SK-N-SH (cell line): ENCODE results near the gene LAMA1. TPM values are rescaled to one million over a fixed set of nuclear protein-coding genes. Genes with fewer than 3 reads are reported as not detected.

Experiments used
- CTCF ChIA-PET: fragments of 300-600, 350-600 bp; formaldehyde crosslinking; extraction: SDS; loops from one replicate; lab custom pipeline; 2021; lab: Yijun Ruan, JAX
- POLR2A ChIA-PET: fragments of 350-600 bp; sonication (Branson Sonifier 250); formaldehyde crosslinking; extraction: SDS; loops from one replicate; lab custom pipeline; 2020; ENCODE audit warnings: antibody characterized with exemption, inconsistent platforms; lab: Yijun Ruan, JAX
- DNase-seq: peaks from one replicate; pipeline ENCODE4 v3.0.0; 2012
- H2AFZ ChIP-seq: fragments of 200-600 bp; sonication (generic); 2 replicates; pipeline ENCODE4 v1.8.1; 2016; ENCODE audit warnings: antibody characterized with exemption, mild to moderate bottlenecking, low read depth
- H3F3A ChIP-seq: fragments of 200-600 bp; sonication (generic); replicated peaks from 2 replicates; pipeline ENCODE3; 2016; ENCODE audit warnings: antibody characterized with exemption, mild to moderate bottlenecking; ENCODE audit not compliant: insufficient read depth
- H3K27ac ChIP-seq, 2 experiments: fragments of 200-500 bp in 1 of 2; fragments of 200-600 bp in 1 of 2; sonication (Bioruptor generic) in 1 of 2; sonication (generic), shearing (Covaris generic) in 1 of 2; 2 replicates each; pipeline versions ENCODE4 v1.5.1 to v1.6.1; 2014 to 2016; ENCODE audit warnings: low read depth in 2 of 2, inconsistent platforms in 1 of 2, low read length in 1 of 2, mild to moderate bottlenecking in 1 of 2, mixed read lengths in 1 of 2
- H3K27me3 ChIP-seq: fragments of 200-600 bp; sonication (generic), shearing (Covaris generic); 2 replicates; pipeline ENCODE4 v1.6.1; 2016; ENCODE audit warnings: mixed run types; ENCODE audit not compliant: insufficient read depth
- H3K36me3 ChIP-seq, 2 experiments: fragments of 200-500 bp in 1 of 2; fragments of 200-600 bp in 1 of 2; sonication (Bioruptor generic) in 1 of 2; sonication (generic) in 1 of 2; replicated peaks in 1 of 2; 2 replicates each; pipeline versions ENCODE3 to v1.5.1; 2014 to 2016; ENCODE audit warnings: low read length in 1 of 2, mild to moderate bottlenecking in 1 of 2; ENCODE audit not compliant: insufficient read depth in 2 of 2, control insufficient read depth in 1 of 2
- H3K4me1 ChIP-seq, 2 experiments: fragments of 200-500 bp in 1 of 2; fragments of 200-600 bp in 1 of 2; sonication (Bioruptor generic) in 1 of 2; sonication (generic), shearing (Covaris generic) in 1 of 2; 2 replicates each; pipeline versions ENCODE4 v1.5.1 to v1.6.1; 2014 to 2016; ENCODE audit warnings: low read depth in 1 of 2, low read length in 1 of 2, mixed run types in 1 of 2; ENCODE audit not compliant: insufficient read depth in 2 of 2, control insufficient read depth in 1 of 2
- H3K4me2 ChIP-seq: fragments of 200-600 bp; sonication (generic), shearing (Covaris generic); 2 replicates; pipeline ENCODE4 v1.6.1; 2017; ENCODE audit warnings: mixed run types
- H3K4me3 ChIP-seq, 2 experiments: fragments of 200-500 bp in 1 of 2; fragments of 200-600 bp in 1 of 2; sonication (Bioruptor generic) in 1 of 2; sonication (generic), shearing (Covaris generic) in 1 of 2; 2 replicates each; pipeline versions ENCODE4 v1.5.1 to v1.8.1; 2014 to 2016; ENCODE audit warnings: low read depth in 2 of 2, inconsistent platforms in 1 of 2, low read length in 1 of 2, mild to moderate bottlenecking in 1 of 2, mixed read lengths in 1 of 2, moderate library complexity in 1 of 2
- H3K79me2 ChIP-seq: fragments of 200-600 bp; sonication (generic); 2 replicates; pipeline ENCODE4 v1.8.1; 2017; ENCODE audit warnings: mild to moderate bottlenecking; ENCODE audit not compliant: insufficient read depth
- H3K9ac ChIP-seq: fragments of 200-600 bp; sonication (generic); 2 replicates; pipeline ENCODE4 v1.6.1; 2017; ENCODE audit warnings: mixed run types
- H3K9me2 ChIP-seq: fragments of 200-600 bp; sonication (generic); 2 replicates; pipeline ENCODE4 v1.6.1; 2017; ENCODE audit warnings: mixed run types
- H3K9me3 ChIP-seq: fragments of 200-600 bp; sonication (generic); 2 replicates; pipeline ENCODE4 v1.6.1; 2017; ENCODE audit warnings: mixed run types, mild to moderate bottlenecking, moderate library complexity
- H4K20me1 ChIP-seq: fragments of 200-600 bp; sonication (generic); 2 replicates; pipeline ENCODE4 v1.6.1; 2017; ENCODE audit warnings: mild to moderate bottlenecking, mixed run types; ENCODE audit not compliant: insufficient read depth
- ELF1 ChIP-seq: IDR thresholded peaks from 2 replicates; pipeline ENCODE4 v1.4.0; 2012
- EZH2phosphoT487 ChIP-seq: fragments of 200-600 bp; sonication (generic); IDR thresholded peaks from 2 replicates; pipeline ENCODE4 v1.6.1; 2017; ENCODE audit warnings: low read depth, mixed run types, mild to moderate bottlenecking, antibody characterized with exemption, moderate library complexity, borderline replicate concordance
- FOSL2 ChIP-seq: IDR thresholded peaks from 2 replicates; pipeline ENCODE4 v1.4.0; 2012; ENCODE audit warnings: low read depth, mild to moderate bottlenecking, moderate library complexity, borderline replicate concordance
- FOXM1 ChIP-seq: IDR thresholded peaks from 2 replicates; pipeline ENCODE4 v1.4.0; 2012; ENCODE audit warnings: low read depth, mild to moderate bottlenecking
- IRF3 ChIP-seq: fragments of 150-350 bp; IDR thresholded peaks from 2 replicates; pipeline ENCODE4 v1.6.1; 2016; ENCODE audit warnings: mild to moderate bottlenecking, low read depth, low read length
- JUND ChIP-seq: IDR thresholded peaks from 2 replicates; pipeline ENCODE4 v1.4.0; 2012
- MEF2A ChIP-seq: IDR thresholded peaks from 2 replicates; pipeline ENCODE4 v1.4.0; 2012; ENCODE audit warnings: low read depth, borderline replicate concordance
- MXI1 ChIP-seq: IDR thresholded peaks from 2 replicates; pipeline ENCODE4 v1.6.1; 2012; ENCODE audit warnings: mild to moderate bottlenecking, low read depth, low read length, improper control_type of control experiment
- RCOR1 ChIP-seq: fragments of 150-350 bp; IDR thresholded peaks from 2 replicates; pipeline ENCODE4 v1.6.1; 2017; ENCODE audit warnings: antibody characterized with exemption, low read length
- REST ChIP-seq: IDR thresholded peaks from 2 replicates; pipeline ENCODE4 v1.6.1; 2012; ENCODE audit warnings: mild to moderate bottlenecking, low read depth, low read length, moderate library complexity
- RFX5 ChIP-seq: IDR thresholded peaks from 2 replicates; pipeline ENCODE4 v1.6.1; 2012; ENCODE audit warnings: mild to moderate bottlenecking, improper control_type of control experiment, low read length
- RXRA ChIP-seq: IDR thresholded peaks from 2 replicates; pipeline ENCODE4 v1.4.0; 2012; ENCODE audit warnings: low read depth, mild to moderate bottlenecking, borderline replicate concordance
- SIN3A ChIP-seq: IDR thresholded peaks from 2 replicates; pipeline ENCODE4 v1.6.1; 2012; ENCODE audit warnings: low read depth, mild to moderate bottlenecking, low read length, moderate library complexity, borderline replicate concordance
- SMC3 ChIP-seq: IDR thresholded peaks from 2 replicates; pipeline ENCODE4 v1.6.1; 2012; ENCODE audit warnings: low read depth, low read length, improper control_type of control experiment
- TCF12 ChIP-seq: IDR thresholded peaks from 2 replicates; pipeline ENCODE4 v1.4.0; 2012
- WGBS: methylation state at CpG from one replicate; pipeline ENCODE4 v1.1.6; 2017; ENCODE audit warnings: low lambda C conversion rate; 5-methylcytosine and 5-hydroxymethylcytosine counted together
- polyA plus RNA-seq, 3 experiments: library from polyadenylated mRNA; depleted of rRNA; stranded (reverse); fragments of >200 nt; gene quantifications; 2 replicates each; pipeline ENCODE4 v1.2.3, GENCODE V29; 2012
- TF ChIP-seq, protein P1 (sequence below): IDR thresholded peaks from 2 replicates; pipeline ENCODE4 v1.4.0; 2012; ENCODE audit warnings: low read depth, borderline replicate concordance
- TF ChIP-seq, protein P2 (sequence below): IDR thresholded peaks from 2 replicates; pipeline ENCODE4 v1.4.0; 2012; ENCODE audit warnings: low read depth

LAMA1 gene
- polyA plus RNA-seq, 1 of the 3 experiments (the other 2 are of a cell fraction): 0.07 TPM

DNA sequence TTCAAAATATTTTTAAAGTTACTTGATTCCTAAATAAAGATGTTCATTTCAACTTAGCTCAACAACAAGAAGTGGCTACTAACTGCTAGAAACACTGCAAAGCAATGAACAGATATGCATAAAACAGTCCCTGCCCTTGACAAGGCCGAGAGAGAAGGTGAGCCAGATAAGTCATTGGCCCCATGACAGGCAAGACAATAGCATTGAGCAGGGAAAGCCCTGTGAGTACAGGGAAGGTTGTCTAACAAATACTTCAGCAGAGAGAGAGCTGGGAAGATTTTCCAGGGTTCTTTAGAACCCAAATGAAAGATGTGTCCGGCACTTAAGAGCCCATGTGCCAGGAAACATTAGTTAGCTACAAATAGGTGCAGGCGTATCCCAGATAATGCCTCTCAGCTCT, 4.7 kb downstream of the LAMA1 start:
- TF ChIP-seq ELF1 (no peak), MXI1 (no peak), FOXM1 (no peak), FOSL2 (no peak), SIN3A (no peak), MEF2A (no peak), SMC3 (no peak), JUND (no peak), IRF3 (no peak), REST (no peak), TCF12 (no peak), RCOR1 (no peak), RXRA (no peak), EZH2phosphoT487 (no peak), RFX5 (no peak)
- TF ChIP-seq, protein P1, sequence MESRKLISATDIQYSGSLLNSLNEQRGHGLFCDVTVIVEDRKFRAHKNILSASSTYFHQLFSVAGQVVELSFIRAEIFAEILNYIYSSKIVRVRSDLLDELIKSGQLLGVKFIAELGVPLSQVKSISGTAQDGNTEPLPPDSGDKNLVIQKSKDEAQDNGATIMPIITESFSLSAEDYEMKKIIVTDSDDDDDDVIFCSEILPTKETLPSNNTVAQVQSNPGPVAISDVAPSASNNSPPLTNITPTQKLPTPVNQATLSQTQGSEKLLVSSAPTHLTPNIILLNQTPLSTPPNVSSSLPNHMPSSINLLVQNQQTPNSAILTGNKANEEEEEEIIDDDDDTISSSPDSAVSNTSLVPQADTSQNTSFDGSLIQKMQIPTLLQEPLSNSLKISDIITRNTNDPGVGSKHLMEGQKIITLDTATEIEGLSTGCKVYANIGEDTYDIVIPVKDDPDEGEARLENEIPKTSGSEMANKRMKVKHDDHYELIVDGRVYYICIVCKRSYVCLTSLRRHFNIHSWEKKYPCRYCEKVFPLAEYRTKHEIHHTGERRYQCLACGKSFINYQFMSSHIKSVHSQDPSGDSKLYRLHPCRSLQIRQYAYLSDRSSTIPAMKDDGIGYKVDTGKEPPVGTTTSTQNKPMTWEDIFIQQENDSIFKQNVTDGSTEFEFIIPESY: no peak
- TF ChIP-seq, protein P2, sequence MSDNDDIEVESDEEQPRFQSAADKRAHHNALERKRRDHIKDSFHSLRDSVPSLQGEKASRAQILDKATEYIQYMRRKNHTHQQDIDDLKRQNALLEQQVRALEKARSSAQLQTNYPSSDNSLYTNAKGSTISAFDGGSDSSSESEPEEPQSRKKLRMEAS: no peak
- 42% methylated on average over 3 of the region's 3 CpGs for WGBS
- DNase-seq: no peak
- Histone ChIP-seq H3K36me3 (no peaks in the 10 kb centered on the region), H3K4me2 (no peak overlapping the region), H3K79me2 (no peaks in the 10 kb centered on the region), H3K9me3 (no peaks in the 10 kb centered on the region), H3K27me3 (peaks cover 11% of the 10 kb centered on the region), H3K4me1 (peaks cover 0 to 10% of the 10 kb centered on the region in 2 experiments; a peak in 1 of 4 replicates), H3K4me3 (no peak overlapping the region), H3K27ac (no peak overlapping the region), H3F3A (no peaks in the 10 kb centered on the region), H3K9me2 (no peaks in the 10 kb centered on the region), H3K9ac (no peak overlapping the region), H2AFZ (no peak overlapping the region), H4K20me1 (no peaks in the 10 kb centered on the region)
- POLR2A ChIA-PET: no interaction called here
- CTCF ChIA-PET: no interaction called here
